ENCODE data around the gene RNF141.

The RNF141 gene, protein sequence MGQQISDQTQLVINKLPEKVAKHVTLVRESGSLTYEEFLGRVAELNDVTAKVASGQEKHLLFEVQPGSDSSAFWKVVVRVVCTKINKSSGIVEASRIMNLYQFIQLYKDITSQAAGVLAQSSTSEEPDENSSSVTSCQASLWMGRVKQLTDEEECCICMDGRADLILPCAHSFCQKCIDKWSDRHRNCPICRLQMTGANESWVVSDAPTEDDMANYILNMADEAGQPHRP

DNA sequence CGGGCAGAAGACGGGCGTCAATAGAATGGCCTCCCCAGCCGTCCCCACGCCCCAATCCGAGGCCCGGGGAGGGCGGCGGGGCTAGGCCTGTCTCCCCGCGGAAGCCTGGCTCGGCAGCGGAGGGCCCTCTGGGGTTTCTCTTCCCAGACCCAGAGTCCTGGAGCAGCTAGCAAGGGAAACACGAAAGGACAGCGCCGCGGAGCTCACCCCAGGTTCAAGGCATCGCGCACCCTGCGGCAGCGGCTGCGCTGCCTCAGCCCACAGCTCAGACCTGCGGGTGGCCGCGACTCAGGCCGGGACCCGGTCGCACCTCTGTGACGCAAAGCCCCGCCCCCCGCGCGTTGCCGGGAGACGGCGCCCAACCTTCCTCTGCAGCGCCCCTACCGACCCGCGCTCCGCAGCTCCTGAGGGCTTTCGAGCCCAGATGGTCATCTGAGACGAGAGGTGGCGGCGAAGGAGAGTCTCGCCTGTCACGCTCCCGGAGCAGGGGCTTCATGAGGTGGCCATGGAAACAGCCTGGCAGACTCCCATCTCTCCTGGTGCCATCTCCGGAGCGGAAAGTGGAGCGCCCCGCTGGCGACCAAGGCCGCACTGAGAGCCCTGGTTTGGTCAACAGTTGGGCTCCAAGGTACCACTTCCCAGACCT is at the start of gene RNF141:
Gene RNF141, minus strand, starts transcription at position 273 of the 646 bp plus-strand sequence. CDS start 7,029 bp downstream, outside the sequence.
- DNase-seq: peak; percentile 85

DNA sequence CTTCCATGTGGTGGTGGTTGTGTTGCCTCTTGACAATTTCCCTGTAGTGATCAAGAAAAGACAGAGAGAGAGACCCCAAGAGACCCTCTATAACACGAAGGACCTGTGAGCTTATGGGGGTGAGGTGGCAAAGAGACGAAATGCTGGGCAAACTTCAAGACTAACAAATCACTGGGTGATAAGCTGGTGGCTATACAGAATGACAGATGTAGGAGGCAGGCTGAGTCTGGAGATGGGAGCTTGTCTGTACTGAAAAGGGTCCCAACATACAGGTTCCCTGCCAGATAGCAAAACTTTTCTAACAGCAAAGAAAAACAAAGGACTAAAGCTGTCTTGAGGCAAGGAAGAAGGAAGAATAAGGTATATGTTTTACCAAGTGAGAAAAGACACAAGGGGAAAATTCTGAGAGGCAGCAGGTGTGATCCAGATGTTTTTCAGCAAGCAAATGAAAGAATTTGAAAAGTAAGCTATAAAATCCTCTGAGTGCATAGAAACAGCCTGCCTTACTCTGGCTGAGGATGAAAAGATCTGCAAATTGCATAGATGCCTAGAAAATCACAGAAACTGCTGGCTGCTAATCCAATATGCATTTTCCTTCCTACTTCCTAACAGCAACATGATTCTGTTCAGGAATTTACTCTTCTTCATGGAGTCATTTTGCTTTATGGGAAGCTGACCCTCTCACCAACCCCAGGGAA is 49.4 kb upstream of the RNF141 start:
- no peak for DNase-seq

DNA sequence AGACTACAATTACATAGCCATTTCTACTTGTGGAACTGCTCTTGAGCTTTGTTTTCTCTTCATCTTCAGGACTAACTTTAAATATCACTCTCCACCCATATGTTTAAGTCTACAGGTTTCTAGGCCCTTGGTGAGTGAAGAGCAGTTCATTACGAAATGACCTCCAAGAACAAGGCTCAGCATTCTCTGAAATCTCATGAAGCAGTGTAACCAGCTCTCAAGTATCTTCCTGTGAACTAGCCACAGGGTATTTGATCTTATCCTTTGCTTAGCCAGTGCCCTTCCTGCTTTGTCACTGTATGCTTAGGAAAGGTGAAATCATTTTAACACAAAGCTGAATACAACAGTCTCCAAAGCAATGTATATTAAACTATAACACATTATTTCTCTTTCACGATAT is 47.9 kb upstream of the RNF141 start:
- no peak for DNase-seq

DNA sequence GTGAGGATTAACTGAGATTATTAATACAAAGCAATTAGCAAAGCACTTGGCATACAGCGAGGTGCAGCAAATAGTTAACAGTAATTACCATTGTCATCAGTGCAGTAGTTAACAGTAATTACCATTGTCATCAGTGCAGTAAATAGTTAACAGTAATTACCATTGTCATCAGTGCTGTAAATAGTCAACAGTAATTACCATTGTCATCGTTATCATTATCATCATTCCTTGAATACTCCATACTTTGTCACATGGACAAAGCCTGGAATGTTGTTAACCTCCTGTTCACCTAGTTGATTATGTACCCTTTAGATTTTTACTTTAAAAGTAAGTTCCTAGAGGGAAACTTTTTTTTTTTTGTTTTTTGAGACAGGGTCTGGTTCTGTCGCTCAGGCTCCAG is 47.0 kb upstream of the RNF141 start:
- no peak for DNase-seq

DNA sequence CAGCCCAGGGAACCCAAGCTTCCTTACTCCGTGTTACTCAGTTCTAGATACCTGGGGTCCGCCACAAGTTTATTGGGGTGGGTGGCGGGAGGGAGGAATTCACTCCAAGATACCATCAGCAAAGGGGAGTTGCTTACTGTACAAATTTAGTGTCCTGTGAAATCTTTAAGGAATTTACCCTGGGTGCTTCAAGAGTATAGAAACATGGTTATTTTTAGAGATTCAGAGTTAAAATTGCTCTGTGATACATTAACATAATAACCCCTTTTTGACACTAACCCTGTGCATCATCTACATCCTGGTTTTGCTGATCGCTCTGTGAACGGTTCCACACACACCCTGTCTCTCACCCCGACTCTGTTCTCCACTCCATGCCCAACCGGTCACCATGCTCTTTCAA is 46.4 kb upstream of the RNF141 start:
- DNase-seq: no peak

DNA sequence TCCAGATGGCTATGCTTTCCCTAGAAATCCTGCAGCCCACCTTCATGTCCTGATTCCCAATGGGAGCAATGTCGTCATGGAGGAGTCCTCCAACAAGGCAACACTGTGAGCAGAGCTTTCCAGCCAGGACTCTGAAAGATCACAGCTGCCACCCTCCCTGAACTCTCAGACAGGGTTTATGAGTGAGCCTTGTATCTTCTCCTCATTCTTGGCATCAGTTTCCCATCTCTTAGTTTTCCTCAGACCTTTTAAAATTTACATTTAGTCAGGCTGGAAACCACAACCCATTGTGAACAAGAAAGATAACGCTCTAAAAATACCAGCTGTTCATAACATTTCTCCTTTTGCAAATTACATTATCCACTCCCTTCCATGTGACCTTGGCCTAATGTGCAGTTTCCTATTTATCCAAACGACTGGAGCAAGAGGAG is 43.1 kb upstream of the RNF141 start:
- DNase-seq: no peak

DNA sequence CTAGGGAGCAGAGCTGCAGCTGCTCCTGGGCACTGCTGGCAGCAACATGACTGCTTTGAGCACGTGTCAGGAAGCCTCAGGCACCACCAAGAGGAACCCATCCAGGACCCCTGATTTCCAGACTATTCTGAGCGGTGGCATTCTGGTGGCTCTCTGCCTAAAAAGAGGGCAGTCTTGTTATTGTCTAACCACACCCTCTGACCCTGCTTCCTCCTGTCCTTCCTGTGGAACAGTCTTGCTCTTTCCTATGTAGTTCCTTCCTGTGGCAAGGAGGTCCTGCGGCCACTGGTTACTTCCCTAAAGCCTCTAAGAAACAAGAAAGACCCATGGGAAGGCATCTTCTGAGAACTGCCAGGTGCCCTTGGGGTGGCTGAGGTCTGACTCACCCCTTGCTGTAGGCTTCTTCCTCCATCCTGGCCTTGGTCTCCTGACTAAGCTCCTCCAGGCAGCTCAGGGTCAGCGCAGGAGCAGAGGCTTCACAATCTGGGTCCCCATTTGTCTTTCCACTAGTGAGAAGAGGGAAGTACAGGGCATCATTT is 40.6 kb upstream of the RNF141 start:
- DNase-seq: no peak

DNA sequence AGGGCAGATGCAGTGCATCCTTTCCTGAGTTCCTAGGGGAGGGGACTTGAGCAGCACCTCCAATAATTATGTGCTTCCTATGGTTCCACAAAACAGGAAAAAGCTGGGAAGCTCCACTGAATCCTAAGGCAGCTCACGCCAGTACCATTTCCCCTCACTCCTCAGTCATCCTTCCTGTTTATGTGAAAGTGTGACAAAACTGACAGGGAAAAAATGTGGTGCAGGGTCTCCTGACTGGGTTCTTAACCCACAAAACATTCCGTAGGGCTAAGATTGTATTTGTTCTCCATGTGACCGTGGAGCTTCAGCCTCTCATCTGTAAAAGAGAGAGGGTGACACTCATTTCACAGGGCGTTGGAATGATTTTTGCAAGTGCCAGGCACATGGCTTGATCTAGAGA is 39.6 kb upstream of the RNF141 start:
- no peak for DNase-seq

DNA sequence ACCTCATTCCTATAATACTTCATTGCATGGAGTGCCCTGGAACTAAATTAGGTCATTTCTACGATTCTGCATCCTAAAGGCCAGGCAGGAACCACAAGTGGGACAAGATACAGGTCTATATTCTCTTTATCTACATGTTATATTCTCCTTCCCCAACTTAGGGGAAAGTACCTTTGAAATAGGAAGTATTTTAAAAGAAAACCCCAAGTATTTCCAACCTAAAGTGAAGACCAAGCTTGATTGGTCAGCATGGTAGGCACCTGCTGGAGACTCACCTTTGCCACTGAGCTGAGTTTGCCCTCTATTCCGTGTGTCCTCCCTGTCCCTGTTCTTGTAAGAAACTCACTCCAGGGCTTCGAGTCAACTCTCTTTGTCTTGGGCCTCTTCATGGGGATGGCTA is 38.7 kb upstream of the RNF141 start:
- no peak for DNase-seq

DNA sequence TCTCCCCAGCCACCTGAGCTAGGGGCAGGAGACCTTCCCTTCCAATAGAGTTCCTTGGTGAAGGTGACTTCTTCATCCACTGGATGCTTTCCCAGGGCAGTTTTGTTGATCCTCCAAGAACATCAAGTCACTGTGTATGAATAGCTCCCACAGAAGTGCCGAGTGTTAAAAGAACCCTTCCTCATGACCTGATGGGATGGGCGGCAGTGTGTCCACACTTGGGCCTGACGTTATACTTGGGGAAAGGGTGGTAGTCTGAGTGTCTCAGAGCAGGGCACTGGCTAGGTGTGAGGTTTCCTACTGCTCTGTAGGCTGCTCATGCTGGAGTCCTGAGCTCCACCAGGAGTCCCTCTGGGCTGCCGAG is 35.0 kb upstream of the RNF141 start:
- DNase-seq: no peak

DNA sequence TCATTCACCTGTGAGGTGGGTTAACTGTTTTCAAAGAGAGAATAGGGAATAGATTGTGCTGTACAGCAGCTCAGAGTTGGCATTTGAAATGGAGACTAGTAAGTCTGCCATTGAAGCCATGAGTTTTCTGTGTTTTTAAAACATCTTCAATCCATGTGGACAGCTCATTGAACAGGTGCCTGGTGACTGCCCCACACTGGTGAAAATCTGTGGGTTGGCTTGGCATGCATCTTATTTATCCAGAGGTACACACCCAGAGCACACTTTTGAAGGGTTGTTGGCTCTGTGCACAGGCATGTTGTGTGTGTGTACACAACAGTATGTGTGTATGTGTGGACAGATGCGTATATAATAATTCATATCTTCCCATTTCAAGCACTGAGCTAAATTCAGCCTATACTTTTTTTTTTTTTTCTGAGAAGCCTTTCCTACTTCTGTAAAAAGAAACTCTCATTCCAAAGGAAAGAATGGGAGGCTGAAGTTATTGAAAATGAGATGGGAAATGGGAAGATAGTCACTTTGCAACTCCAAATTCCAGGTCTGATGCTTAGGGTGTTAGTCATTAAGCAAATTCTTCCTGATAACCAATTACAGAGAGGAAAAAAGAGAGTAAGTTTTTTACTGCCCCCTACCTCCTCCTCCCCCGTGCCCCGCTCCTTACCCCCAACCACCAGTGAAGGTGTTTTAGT is 34.5 kb upstream of the RNF141 start:
- DNase-seq: no peak

DNA sequence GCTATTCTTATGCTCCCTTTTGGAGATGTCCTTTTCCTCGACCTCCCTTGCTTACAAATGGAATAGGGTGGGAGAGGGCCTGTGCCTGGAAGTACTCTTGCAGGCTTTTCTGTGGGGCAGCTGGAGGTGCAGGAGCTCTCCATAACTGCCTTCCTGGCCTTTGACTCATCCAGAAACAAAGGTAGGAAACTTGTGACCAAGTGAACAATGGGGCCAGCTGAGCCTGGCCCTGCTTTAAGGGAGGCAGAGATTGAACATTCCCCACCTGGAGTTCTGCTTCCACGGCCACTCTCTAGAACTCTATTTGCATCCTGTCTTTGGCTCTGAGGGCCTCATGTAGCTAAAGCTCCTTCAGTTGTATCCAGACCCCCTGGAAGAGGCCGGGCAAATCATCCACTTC is 32.6 kb upstream of the RNF141 start:
- no peak for DNase-seq

DNA sequence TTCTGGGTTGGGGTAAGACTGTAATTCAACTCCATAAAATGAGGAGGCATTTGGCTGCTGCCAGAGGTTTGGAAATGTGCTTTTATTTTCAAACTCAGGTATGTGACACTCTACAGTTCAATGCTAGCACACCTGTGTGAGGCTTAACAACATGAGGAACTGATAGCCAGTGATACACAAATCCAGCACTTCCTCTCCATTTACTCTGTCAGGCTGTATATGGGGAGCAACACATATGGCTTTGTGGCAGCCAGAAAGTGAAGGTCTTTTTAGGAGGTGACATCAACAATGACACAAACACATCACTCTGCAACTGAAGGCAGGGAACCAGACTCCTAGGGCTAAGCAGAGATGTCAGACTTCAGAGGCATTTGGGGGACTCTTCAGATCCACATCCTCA is 32.0 kb upstream of the RNF141 start:
- DNase-seq: no peak

DNA sequence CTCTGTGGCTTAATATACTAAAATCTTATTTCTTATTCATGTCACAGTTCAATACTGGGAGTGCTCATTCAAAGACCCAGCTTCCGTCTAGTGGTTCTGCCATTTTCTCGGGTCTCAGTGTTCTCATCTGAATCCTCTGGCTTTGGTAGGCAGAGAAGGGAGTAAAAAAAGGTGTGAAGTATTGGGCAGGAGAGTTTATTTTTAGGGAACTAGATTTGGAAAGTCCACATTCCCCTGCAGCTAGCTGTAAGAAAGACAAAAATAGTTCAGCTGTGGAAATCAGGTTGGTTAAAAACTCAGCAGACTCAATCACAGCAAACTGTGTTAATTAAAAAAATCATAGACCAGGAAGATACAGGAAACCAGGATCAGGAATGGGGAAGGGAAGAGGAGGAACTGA is 31.5 kb upstream of the RNF141 start:
- DNase-seq: no peak

DNA sequence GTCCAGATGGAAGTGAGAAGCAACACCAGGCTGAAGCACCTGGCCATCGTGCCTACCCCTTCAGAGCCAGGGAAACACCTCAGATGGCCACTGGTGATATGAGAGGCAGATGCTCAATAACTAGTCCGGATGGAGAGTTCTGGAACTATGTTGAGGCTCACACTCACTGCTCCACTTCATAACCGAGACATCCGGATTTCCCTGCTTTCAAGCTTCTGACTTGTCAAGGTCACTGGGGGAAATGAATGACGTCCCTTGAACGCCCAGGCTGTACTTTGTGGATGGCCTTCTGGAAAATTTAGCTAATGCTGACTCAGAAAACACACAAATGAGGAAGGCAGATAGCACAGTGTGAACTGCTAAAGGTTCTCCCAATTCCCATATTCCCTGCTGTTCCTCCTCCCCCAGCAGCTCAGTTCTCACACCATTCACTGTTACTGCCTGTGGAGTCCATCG is 27.5 kb upstream of the RNF141 start, which contains the start of gene LYVE1:
Gene LYVE1, minus strand, starts transcription at position 180 of the 456 bp plus-strand sequence. Its CDS starts 133 bp downstream, at position 47.
- DNase-seq: no peak

DNA sequence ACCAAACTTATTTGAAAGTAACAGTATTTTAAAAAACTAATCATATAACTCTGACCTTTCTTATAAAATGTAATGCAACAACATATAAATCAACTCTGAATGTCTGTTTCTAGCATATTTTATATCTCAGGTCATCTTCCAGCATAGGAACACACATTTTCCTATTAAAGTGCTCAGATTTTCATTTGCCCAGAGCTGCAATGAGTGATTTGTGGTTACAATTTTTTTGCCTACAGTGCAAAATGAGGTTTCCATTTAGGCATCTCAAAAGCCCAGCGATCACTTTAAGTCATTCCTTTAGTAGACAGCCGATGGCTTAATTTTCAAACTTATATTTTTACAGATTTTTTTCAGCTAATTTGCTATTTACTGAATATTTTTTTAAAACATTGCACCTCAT is 26.5 kb upstream of the RNF141 start:
- no peak for DNase-seq

DNA sequence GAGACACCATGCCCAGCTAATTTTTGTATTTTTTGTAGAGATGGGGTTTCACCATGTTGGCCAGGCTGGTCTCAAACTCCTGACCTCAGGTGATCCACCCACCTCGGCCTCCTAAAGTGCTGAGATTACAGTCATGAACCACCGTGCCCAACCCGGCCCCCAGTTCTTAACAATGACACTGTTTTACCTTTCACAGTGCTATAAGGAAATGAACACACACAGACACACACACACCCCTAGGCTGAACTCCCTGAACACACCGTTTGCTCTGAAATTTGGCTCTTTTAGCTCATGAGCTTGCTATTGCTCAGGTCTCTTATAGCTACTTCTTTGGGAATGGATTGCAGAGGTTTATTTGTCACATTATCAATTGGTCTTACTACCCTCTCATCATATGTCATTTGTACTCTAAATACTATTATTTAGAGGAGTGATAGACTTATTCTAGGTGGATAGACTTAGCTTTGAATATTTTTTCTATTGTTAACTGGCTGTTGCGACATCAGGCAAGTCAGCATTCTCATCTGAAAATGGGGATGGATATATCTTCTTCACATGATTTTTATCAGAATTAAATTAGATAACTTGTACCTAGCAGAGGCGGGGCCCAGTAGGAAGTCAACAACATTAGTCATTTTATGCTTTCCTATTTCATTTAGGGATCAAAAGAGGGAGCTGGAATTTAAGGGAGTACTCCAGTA is 25.4 kb upstream of the RNF141 start:
- no peak for DNase-seq

DNA sequence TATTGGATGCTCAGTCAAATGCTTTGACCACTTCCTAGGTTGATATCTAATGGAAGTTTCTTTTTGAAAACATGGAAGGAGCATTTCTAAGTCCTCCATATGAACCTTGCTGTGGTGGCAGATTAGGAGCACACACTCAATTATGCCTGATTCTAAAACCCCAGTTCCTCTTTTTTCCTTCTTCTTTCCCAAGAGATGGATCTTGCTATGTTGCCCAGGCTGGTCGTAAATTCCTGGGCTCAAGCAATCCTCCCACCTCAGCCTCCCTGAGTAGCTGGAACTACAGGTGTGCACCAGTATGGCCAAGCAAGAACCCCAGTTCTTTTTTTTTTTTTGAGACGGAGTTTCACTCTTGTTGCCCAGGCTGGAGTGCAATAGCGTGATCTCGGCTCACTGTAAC is 24.5 kb upstream of the RNF141 start:
- DNase-seq: no peak

DNA sequence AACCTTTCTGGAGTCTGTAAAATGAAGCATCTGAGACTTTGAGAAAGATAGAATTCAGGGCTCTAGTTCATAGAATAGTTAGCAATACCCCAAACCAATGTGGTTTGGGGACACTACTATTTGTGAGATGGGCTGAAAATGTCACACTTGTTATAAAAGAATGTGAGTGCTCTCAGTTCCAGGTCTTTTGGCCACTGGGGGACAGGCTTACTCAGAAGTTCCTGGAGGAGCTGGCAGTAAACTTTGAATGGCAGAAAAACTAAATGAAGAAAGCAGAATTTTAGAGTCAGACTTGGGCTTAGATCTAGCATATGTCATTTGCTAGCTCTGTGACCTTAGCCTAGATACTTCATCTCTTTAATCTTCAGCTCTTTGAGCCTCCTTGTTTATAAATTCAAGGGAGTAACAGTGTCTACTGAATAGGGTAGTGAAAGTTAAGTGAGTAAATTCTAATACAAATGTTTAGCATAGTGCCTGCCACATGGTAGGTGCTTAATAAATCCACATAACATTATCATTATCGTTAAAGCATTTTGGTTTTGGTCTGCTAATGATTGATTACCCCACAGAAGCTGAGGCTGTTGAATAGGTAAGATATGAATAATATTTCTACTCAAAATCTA is 23.8 kb upstream of the RNF141 start:
- DNase-seq: no peak

DNA sequence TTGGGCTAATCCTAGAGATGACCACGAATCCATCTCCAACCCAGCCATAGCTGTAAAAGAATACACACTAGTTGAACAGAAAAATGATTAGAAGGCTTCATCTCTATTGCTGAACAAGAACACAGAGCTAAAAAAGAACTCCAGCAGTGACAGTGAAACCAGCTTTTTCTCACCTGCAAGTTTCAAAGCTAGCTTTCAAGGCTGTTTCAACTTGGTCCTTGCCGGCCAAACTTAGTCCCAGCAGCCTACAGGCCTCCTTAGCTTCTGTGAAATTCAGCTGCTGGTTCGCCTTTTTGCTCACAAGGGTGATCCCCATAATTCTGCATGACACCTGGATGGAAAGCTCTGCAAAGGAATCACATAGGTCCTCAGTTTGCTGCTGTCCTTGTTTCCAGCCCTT is 23.0 kb upstream of the RNF141 start:
- no peak for DNase-seq

DNA sequence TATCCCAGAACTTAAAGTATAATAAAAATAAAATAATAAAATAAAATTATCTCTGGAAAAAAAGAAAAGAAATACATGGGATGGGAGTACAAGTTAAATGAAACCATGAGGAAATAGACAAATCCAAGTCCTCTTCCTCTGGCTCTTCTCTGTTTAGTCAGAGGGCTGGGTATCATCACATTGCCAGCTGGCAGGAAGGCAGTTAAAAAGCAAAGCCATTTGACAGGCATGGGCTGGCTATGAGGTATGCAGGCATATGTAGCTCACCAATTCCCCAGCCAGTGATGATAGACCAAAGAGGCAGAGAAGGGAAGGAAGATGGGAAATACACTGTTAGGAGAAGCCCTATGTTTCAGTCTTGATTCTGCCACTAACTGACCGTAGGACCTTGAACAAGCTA is 21.0 kb upstream of the RNF141 start:
- DNase-seq: no peak

Measured in 8988T (cell line).